Astrocyte (in vitro differentiated cells and primary cell): ENCODE data around the gene NPLOC4. TPM values are rescaled to one million over a fixed set of nuclear protein-coding genes. Genes with fewer than 3 reads are reported as not detected.

Experiments used
- DNase-seq: peaks from one replicate; pipeline ENCODE4 v3.0.0-alpha.2; 2010; ENCODE audit warnings: low read depth
- FAIRE-seq: peaks from 2 replicates; lab custom pipeline; 2011; peaks lifted over from hg19 to GRCh38; lab: Jason Lieb, UNC
- H2AFZ ChIP-seq: 2 replicates; pipeline ENCODE4 v1.6.0; 2012; ENCODE audit warnings: low read depth, low read length, inconsistent platforms
- H3K27ac ChIP-seq: 2 replicates; pipeline ENCODE4 v1.5.1; 2011; ENCODE audit warnings: low read depth, low read length, inconsistent platforms
- H3K27me3 ChIP-seq: 2 replicates; pipeline ENCODE4 v1.6.0; 2011; ENCODE audit warnings: low read length, inconsistent platforms; ENCODE audit not compliant: insufficient read depth
- H3K36me3 ChIP-seq: 2 replicates; pipeline ENCODE4 v1.5.1; 2011; ENCODE audit warnings: low read length, inconsistent platforms; ENCODE audit not compliant: insufficient read depth
- H3K4me1 ChIP-seq: 2 replicates; pipeline ENCODE4 v1.5.1; 2011; ENCODE audit warnings: low read length, inconsistent platforms; ENCODE audit not compliant: insufficient read depth
- H3K4me2 ChIP-seq: 2 replicates; pipeline ENCODE4 v1.6.0; 2012; ENCODE audit warnings: low read length, inconsistent platforms
- H3K4me3 ChIP-seq: 2 replicates; pipeline ENCODE4 v1.5.1; 2011; ENCODE audit warnings: low read depth, mild to moderate bottlenecking, low read length, inconsistent platforms; ENCODE audit not compliant: insufficient read depth
- H3K79me2 ChIP-seq: 2 replicates; pipeline ENCODE4 v1.6.0; 2012; ENCODE audit warnings: mild to moderate bottlenecking, low read length, inconsistent platforms; ENCODE audit not compliant: insufficient read depth
- H3K9ac ChIP-seq: 2 replicates; pipeline ENCODE4 v1.6.0; 2012; ENCODE audit warnings: mild to moderate bottlenecking, low read length, inconsistent platforms
- H3K9me3 ChIP-seq: 2 replicates; pipeline ENCODE4 v1.5.1; 2012; ENCODE audit warnings: low read depth, mild to moderate bottlenecking, low read length, inconsistent platforms; ENCODE audit not compliant: insufficient read depth
- H4K20me1 ChIP-seq: 2 replicates; pipeline ENCODE4 v1.6.0; 2012; ENCODE audit warnings: low read length, inconsistent platforms; ENCODE audit not compliant: insufficient read depth
- H3K27ac Mint-ChIP-seq: one replicate; pipeline ENCODE4 v1.8.0; 2021; ENCODE audit warnings: mild to moderate bottlenecking, mixed read lengths; ENCODE audit not compliant: unreplicated experiment
- H3K27me3 Mint-ChIP-seq: one replicate; pipeline ENCODE4 v1.8.0; 2021; ENCODE audit warnings: low read depth, mixed read lengths; ENCODE audit not compliant: unreplicated experiment
- H3K36me3 Mint-ChIP-seq: one replicate; pipeline ENCODE4 v1.8.0; 2021; ENCODE audit warnings: low read depth, mixed read lengths; ENCODE audit not compliant: unreplicated experiment
- H3K4me1 Mint-ChIP-seq: one replicate; pipeline ENCODE4 v1.8.0; 2021; ENCODE audit warnings: low read depth, mixed read lengths; ENCODE audit not compliant: unreplicated experiment
- H3K4me3 Mint-ChIP-seq: one replicate; pipeline ENCODE4 v1.8.0; 2021; ENCODE audit warnings: mild to moderate bottlenecking, moderate library complexity, mixed read lengths; ENCODE audit not compliant: unreplicated experiment
- H3K9me3 Mint-ChIP-seq: one replicate; pipeline ENCODE4 v1.8.0; 2021; ENCODE audit warnings: mild to moderate bottlenecking, mixed read lengths; ENCODE audit not compliant: unreplicated experiment
- CTCF ChIP-seq: IDR thresholded peaks from 2 replicates; pipeline ENCODE4 v1.5.1; 2011; ENCODE audit warnings: low read depth, mild to moderate bottlenecking, inconsistent platforms, low read length, moderate library complexity; ENCODE audit not compliant: insufficient read depth
- EZH2 ChIP-seq: IDR thresholded peaks from 2 replicates; pipeline ENCODE4 v1.6.1; 2012; ENCODE audit warnings: mild to moderate bottlenecking, low read length, inconsistent platforms; ENCODE audit not compliant: insufficient read depth
- total RNA-seq: library from RNA; stranded (reverse); gene quantifications from 2 replicates; pipeline ENCODE4 v1.2.1, GENCODE V29; 2021

NPLOC4 gene
- total RNA-seq, 1 donor from 2014 or later = 125 TPM

DNA sequence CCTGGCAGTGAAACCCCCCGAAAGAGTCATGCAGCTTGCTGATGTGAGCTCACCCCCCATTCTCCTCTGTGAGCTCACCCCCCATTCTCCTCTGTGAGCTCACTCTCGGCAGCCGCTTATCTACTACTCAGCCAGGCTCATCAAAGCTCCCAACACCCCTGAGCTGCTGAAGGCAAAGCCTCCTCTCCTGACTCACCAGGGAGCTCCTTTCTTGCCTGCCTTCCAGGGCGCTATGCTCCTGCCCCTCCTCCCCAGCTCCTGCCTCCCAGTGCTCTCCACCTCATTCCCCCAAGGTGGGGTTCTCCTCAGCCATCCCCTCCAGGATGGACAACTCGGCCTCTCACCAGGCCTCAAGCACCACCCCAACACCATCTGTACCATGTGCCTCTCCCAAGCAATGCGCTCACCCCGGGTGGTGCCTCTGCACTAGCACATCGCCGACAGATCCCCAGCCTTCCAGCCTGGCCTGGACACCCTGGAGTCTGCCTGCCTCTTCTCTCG, 57.0 kb downstream of the NPLOC4 start:
- peak overlapping the region; percentile 75 for H3K27ac Mint-ChIP-seq
- H3K4me2 ChIP-seq = peak overlapping the region; percentile 67
- peaks cover 68% of the 10 kb centered on the region for H3K4me1 ChIP-seq
- peaks cover 2% of the 10 kb centered on the region for H3K9me3 Mint-ChIP-seq
- no peak overlapping the region for H3K4me3 ChIP-seq
- H3K27me3 Mint-ChIP-seq = no peaks in the 10 kb centered on the region
- no peaks in the 10 kb centered on the region for H3K9me3 ChIP-seq
- peaks cover 25% of the 10 kb centered on the region for H4K20me1 ChIP-seq
- H3K4me3 Mint-ChIP-seq = peak overlapping the region; percentile 60
- FAIRE-seq (no peak), DNase-seq (peak; percentile 87)
- peaks cover 69% of the 10 kb centered on the region for H3K4me1 Mint-ChIP-seq
- H3K79me2 ChIP-seq = peaks cover 47% of the 10 kb centered on the region
- peak overlapping the region; percentile 77 for H3K27ac ChIP-seq
- TF ChIP-seq EZH2 (no peak), CTCF (no peak)
- H3K36me3 Mint-ChIP-seq = peaks cover 43% of the 10 kb centered on the region
- H3K36me3 ChIP-seq = peaks cover 15% of the 10 kb centered on the region
- peak overlapping the region; percentile 77 for H3K9ac ChIP-seq
- H3K27me3 ChIP-seq = no peaks in the 10 kb centered on the region
- H2AFZ ChIP-seq = no peak overlapping the region

DNA sequence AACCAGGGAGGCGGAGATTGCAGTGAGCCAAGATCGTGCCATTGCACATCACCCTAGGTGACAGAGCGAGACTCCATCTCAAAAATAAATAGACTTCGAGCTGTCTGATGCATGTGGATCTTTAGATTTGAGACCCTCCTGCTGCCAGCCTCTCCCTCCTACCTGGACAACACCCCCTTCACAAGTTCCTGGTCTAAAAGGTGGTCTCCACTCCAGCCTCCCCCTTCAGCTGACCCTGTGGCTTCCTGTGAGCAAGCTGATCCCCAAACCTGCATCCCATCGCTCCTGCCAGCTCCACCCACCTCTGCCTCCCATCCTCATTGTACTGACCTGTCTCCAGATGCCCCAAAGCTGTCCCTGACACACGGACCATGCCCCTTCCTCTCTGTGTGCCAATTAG, 57.6 kb downstream of the NPLOC4 start:
- H3K4me3 Mint-ChIP-seq = peak overlapping the region; percentile 17
- no peak for FAIRE-seq
- Histone ChIP-seq H3K9ac (peak overlapping the region; percentile 77), H3K4me2 (peak overlapping the region; percentile 67), H3K27ac (peak overlapping the region; percentile 77), H3K36me3 (peaks cover 14% of the 10 kb centered on the region), H3K9me3 (no peaks in the 10 kb centered on the region), H3K27me3 (no peaks in the 10 kb centered on the region), H4K20me1 (peaks cover 25% of the 10 kb centered on the region), H3K79me2 (peaks cover 53% of the 10 kb centered on the region), H2AFZ (no peak overlapping the region), H3K4me3 (no peak overlapping the region), H3K4me1 (peaks cover 68% of the 10 kb centered on the region)
- no peaks in the 10 kb centered on the region for H3K27me3 Mint-ChIP-seq
- no peak for TF ChIP-seq EZH2
- no peak for TF ChIP-seq CTCF
- peak overlapping the region; percentile 75 for H3K27ac Mint-ChIP-seq
- H3K4me1 Mint-ChIP-seq = peaks cover 67% of the 10 kb centered on the region
- no peak for DNase-seq
- peaks cover 2% of the 10 kb centered on the region for H3K9me3 Mint-ChIP-seq
- peaks cover 44% of the 10 kb centered on the region for H3K36me3 Mint-ChIP-seq

- Histone ChIP-seq H2AFZ (no peak overlapping the region), H3K4me2 (no peak overlapping the region), H3K27ac (peak overlapping the region; percentile 85), H3K9ac (no peak overlapping the region), H3K27me3 (no peaks in the 10 kb centered on the region), H3K4me3 (no peak overlapping the region), H3K36me3 (peaks cover 10% of the 10 kb centered on the region), H3K9me3 (no peaks in the 10 kb centered on the region), H4K20me1 (peaks cover 22% of the 10 kb centered on the region), H3K79me2 (peaks cover 59% of the 10 kb centered on the region), H3K4me1 (peaks cover 68% of the 10 kb centered on the region)
- TF ChIP-seq EZH2 = no peak
- no peak for TF ChIP-seq CTCF
- DNase-seq (no peak), FAIRE-seq (no peak)
- Mint-ChIP-seq H3K27me3 (no peaks in the 10 kb centered on the region), H3K9me3 (peaks cover 2% of the 10 kb centered on the region), H3K4me1 (peaks cover 65% of the 10 kb centered on the region), H3K27ac (peak overlapping the region; percentile 97), H3K4me3 (peak overlapping the region; percentile 57), H3K36me3 (peaks cover 49% of the 10 kb centered on the region)
Observed at GRCh38 chr17:81578561-81579225, 58.2 kb downstream of the NPLOC4 start.
